WTC11 (cell line): ENCODE measurements around the gene SKAP2. TPM values are rescaled to one million over a fixed set of nuclear protein-coding genes. Genes with fewer than 3 reads are reported as not detected.

Experiments used
- ATAC-seq: fragments of 200-7000 bp; cut with Tn5 transposase; 2 replicates; pipeline ENCODE4 v1.10.0; 2021; ENCODE audit warnings: mild to moderate bottlenecking, moderate library complexity
- CTCF ChIA-PET: fragments of 300-600 bp; sonication (Branson Sonifier 250); formaldehyde crosslinking; loops from one replicate; lab custom pipeline; 2021; ENCODE audit warnings: antibody characterized with exemption; lab: Charles Lee
- POLR2A ChIA-PET: fragments of 350-600 bp; sonication (Branson Sonifier 250); formaldehyde crosslinking; loops from one replicate; lab custom pipeline; 2021; ENCODE audit warnings: antibody characterized with exemption; lab: Charles Lee
- DNase-seq: peaks from one replicate; pipeline ENCODE4 v3.0.0; 2021; ENCODE audit warnings: low spot score
- H3K27ac Mint-ChIP-seq: 2 replicates; pipeline ENCODE4 v1.8.0; 2021; ENCODE audit warnings: mixed read lengths
- H3K27me3 Mint-ChIP-seq: 2 replicates; pipeline ENCODE4 v1.8.0; 2021; ENCODE audit warnings: low read depth, mild to moderate bottlenecking, moderate library complexity, mixed read lengths
- H3K36me3 Mint-ChIP-seq: 2 replicates; pipeline ENCODE4 v1.8.0; 2021; ENCODE audit warnings: mixed read lengths
- H3K4me1 Mint-ChIP-seq: 2 replicates; pipeline ENCODE4 v1.8.0; 2022; ENCODE audit warnings: mixed read lengths
- H3K4me3 Mint-ChIP-seq: 2 replicates; pipeline ENCODE4 v1.8.0; 2021; ENCODE audit warnings: mild to moderate bottlenecking, moderate library complexity, mixed read lengths
- H3K9me3 Mint-ChIP-seq: 2 replicates; pipeline ENCODE4 v1.8.0; 2021; ENCODE audit warnings: mixed read lengths
- AR ChIP-seq: fragments of 250-450 bp; sonication (Bioruptor Pico); IDR thresholded peaks from 2 replicates; pipeline ENCODE4 v1.9.0; 2021; ENCODE audit warnings: mild to moderate bottlenecking
- ATF2 ChIP-seq: sonication (generic); formaldehyde crosslinking; IDR thresholded peaks from 2 replicates; pipeline ENCODE4 v1.8.1; 2022; ENCODE audit warnings: low read depth, missing genetic modification reagents, borderline replicate concordance
- JUN ChIP-seq: sonication (generic); formaldehyde crosslinking; IDR thresholded peaks from 2 replicates; pipeline ENCODE4 v1.8.0; 2023; ENCODE audit warnings: mild to moderate bottlenecking, missing genetic modification reagents
- MXD4 ChIP-seq: fragments of 250-450 bp; sonication (Bioruptor Pico); IDR thresholded peaks from 2 replicates; pipeline ENCODE4 v1.8.0; 2021; ENCODE audit warnings: mild to moderate bottlenecking, moderate library complexity, borderline replicate concordance
- MYBL2 ChIP-seq: sonication (generic); formaldehyde crosslinking; IDR thresholded peaks from 2 replicates; pipeline ENCODE4 v1.8.1; 2023; ENCODE audit warnings: mild to moderate bottlenecking, moderate library complexity, missing genetic modification reagents
- NFATC4 ChIP-seq: fragments of 250-450 bp; sonication (Bioruptor Pico); IDR thresholded peaks from 2 replicates; pipeline ENCODE4 v1.9.0; 2021; ENCODE audit warnings: mild to moderate bottlenecking
- NR1H2 ChIP-seq: sonication (generic); formaldehyde crosslinking; IDR thresholded peaks from 2 replicates; pipeline ENCODE4 v1.9.0; 2021; ENCODE audit warnings: mild to moderate bottlenecking, moderate library complexity, missing genetic modification reagents
- NR2C2 ChIP-seq: sonication (generic); formaldehyde crosslinking; IDR thresholded peaks from 2 replicates; pipeline ENCODE4 v1.8.0; 2022; ENCODE audit warnings: mild to moderate bottlenecking, missing genetic modification reagents
- OVOL2 ChIP-seq: fragments of 250-450 bp; sonication (Bioruptor Pico); IDR thresholded peaks from 2 replicates; pipeline ENCODE4 v1.9.0; 2021; ENCODE audit warnings: mild to moderate bottlenecking, borderline replicate concordance
- PREB ChIP-seq: sonication (generic); formaldehyde crosslinking; IDR thresholded peaks from 2 replicates; pipeline ENCODE4 v1.8.1; 2022; ENCODE audit warnings: mild to moderate bottlenecking, missing genetic modification reagents, moderate library complexity, borderline replicate concordance
- PRRX2 ChIP-seq: fragments of 250-450 bp; sonication (Bioruptor Pico); IDR thresholded peaks from 2 replicates; pipeline ENCODE4 v1.8.0; 2021; ENCODE audit warnings: mild to moderate bottlenecking
- RORB ChIP-seq: fragments of 250-450 bp; sonication (Bioruptor Pico); IDR thresholded peaks from 2 replicates; pipeline ENCODE4 v1.9.0; 2021; ENCODE audit warnings: mild to moderate bottlenecking
- SMAD3 ChIP-seq: sonication (generic); formaldehyde crosslinking; IDR thresholded peaks from 2 replicates; pipeline ENCODE4 v1.8.0; 2022; ENCODE audit warnings: missing genetic modification reagents, mild to moderate bottlenecking, borderline replicate concordance
- TCF7 ChIP-seq: sonication (generic); formaldehyde crosslinking; IDR thresholded peaks from 2 replicates; pipeline ENCODE4 v1.8.0; 2022; ENCODE audit warnings: mild to moderate bottlenecking, low read depth, missing genetic modification reagents, moderate library complexity
- TEAD4 ChIP-seq: sonication (generic); formaldehyde crosslinking; IDR thresholded peaks from 2 replicates; pipeline ENCODE4 v1.8.0; 2022; ENCODE audit warnings: mild to moderate bottlenecking, missing genetic modification reagents
- TP53 ChIP-seq: sonication (generic); formaldehyde crosslinking; IDR thresholded peaks from 2 replicates; pipeline ENCODE4 v1.8.1; 2023; ENCODE audit warnings: mild to moderate bottlenecking, missing genetic modification reagents
- ZNF121 ChIP-seq: sonication (generic); formaldehyde crosslinking; IDR thresholded peaks from 2 replicates; pipeline ENCODE4 v1.8.0; 2023; ENCODE audit warnings: missing genetic modification reagents
- ZNF263 ChIP-seq: sonication (generic); formaldehyde crosslinking; IDR thresholded peaks from 2 replicates; pipeline ENCODE4 v1.8.1; 2022; ENCODE audit warnings: low read depth, mild to moderate bottlenecking, moderate library complexity, missing genetic modification reagents
- ZNF512 ChIP-seq: sonication (generic); formaldehyde crosslinking; IDR thresholded peaks from 2 replicates; pipeline ENCODE4 v1.8.1; 2022; ENCODE audit warnings: missing genetic modification reagents, borderline replicate concordance
- total RNA-seq: library from RNA; stranded (reverse); gene quantifications from 3 replicates; pipeline ENCODE4 v1.2.3, GENCODE V29; 2021
- TF ChIP-seq, protein P1 (sequence below): sonication (generic); formaldehyde crosslinking; IDR thresholded peaks from 2 replicates; pipeline ENCODE4 v1.8.0; 2022; ENCODE audit warnings: mild to moderate bottlenecking, missing genetic modification reagents
- TF ChIP-seq, protein P2 (sequence below): sonication (generic); formaldehyde crosslinking; IDR thresholded peaks from 2 replicates; pipeline ENCODE4 v1.8.0; 2023; ENCODE audit warnings: missing genetic modification reagents, mild to moderate bottlenecking, borderline replicate concordance
- TF ChIP-seq, protein P3 (sequence below): sonication (generic); formaldehyde crosslinking; IDR thresholded peaks from 2 replicates; pipeline ENCODE4 v1.8.0; 2023; ENCODE audit warnings: missing genetic modification reagents

SKAP2 gene
- total RNA-seq, 1 experiment from 2014 or later = 2.5 TPM

- no peak for TF ChIP-seq AR (CRISPR knock-in tag)
- TF ChIP-seq SMAD3 = no peak
- no peak for TF ChIP-seq TCF7 (CRISPR knock-in tag)
- TF ChIP-seq, protein P1, sequence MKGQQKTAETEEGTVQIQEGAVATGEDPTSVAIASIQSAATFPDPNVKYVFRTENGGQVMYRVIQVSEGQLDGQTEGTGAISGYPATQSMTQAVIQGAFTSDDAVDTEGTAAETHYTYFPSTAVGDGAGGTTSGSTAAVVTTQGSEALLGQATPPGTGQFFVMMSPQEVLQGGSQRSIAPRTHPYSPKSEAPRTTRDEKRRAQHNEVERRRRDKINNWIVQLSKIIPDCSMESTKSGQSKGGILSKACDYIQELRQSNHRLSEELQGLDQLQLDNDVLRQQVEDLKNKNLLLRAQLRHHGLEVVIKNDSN (CRISPR knock-in tag) = no peak
- no peak for TF ChIP-seq RORB (CRISPR knock-in tag)
- TF ChIP-seq, protein P2, sequence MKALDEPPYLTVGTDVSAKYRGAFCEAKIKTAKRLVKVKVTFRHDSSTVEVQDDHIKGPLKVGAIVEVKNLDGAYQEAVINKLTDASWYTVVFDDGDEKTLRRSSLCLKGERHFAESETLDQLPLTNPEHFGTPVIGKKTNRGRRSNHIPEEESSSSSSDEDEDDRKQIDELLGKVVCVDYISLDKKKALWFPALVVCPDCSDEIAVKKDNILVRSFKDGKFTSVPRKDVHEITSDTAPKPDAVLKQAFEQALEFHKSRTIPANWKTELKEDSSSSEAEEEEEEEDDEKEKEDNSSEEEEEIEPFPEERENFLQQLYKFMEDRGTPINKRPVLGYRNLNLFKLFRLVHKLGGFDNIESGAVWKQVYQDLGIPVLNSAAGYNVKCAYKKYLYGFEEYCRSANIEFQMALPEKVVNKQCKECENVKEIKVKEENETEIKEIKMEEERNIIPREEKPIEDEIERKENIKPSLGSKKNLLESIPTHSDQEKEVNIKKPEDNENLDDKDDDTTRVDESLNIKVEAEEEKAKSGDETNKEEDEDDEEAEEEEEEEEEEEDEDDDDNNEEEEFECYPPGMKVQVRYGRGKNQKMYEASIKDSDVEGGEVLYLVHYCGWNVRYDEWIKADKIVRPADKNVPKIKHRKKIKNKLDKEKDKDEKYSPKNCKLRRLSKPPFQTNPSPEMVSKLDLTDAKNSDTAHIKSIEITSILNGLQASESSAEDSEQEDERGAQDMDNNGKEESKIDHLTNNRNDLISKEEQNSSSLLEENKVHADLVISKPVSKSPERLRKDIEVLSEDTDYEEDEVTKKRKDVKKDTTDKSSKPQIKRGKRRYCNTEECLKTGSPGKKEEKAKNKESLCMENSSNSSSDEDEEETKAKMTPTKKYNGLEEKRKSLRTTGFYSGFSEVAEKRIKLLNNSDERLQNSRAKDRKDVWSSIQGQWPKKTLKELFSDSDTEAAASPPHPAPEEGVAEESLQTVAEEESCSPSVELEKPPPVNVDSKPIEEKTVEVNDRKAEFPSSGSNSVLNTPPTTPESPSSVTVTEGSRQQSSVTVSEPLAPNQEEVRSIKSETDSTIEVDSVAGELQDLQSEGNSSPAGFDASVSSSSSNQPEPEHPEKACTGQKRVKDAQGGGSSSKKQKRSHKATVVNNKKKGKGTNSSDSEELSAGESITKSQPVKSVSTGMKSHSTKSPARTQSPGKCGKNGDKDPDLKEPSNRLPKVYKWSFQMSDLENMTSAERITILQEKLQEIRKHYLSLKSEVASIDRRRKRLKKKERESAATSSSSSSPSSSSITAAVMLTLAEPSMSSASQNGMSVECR (CRISPR knock-in tag) = no peak
- TF ChIP-seq TP53 (CRISPR knock-in tag) = no peak
- no peak for TF ChIP-seq OVOL2 (CRISPR knock-in tag)
- TF ChIP-seq, all 79 proteins: peak for 0
Measured at GRCh38 chr7:26718063-26718462, 146.3 kb downstream of the SKAP2 start (continued).

GRCh38 chr7:26714438-26714837 lies 150.0 kb downstream of the SKAP2 start:
- Mint-ChIP-seq H3K4me1 (no peaks in the 10 kb centered on the region), H3K4me3 (no peak overlapping the region), H3K27ac (no peak overlapping the region), H3K27me3 (no peaks in the 10 kb centered on the region), H3K9me3 (no peaks in the 10 kb centered on the region), H3K36me3 (no peaks in the 10 kb centered on the region)
- POLR2A ChIA-PET = no interaction called here
- DNase-seq (no peak), ATAC-seq (no peak)
- TF ChIP-seq NR2C2 (CRISPR knock-in tag) (no peak), PRRX2 (CRISPR knock-in tag) (no peak), TEAD4 (no peak), NFATC4 (CRISPR knock-in tag) (no peak), ATF2 (no peak), MYBL2 (CRISPR knock-in tag) (no peak), ZNF512 (no peak), NR1H2 (CRISPR knock-in tag) (no peak), MXD4 (CRISPR knock-in tag) (no peak), ZNF263 (CRISPR knock-in tag) (no peak), JUN (CRISPR knock-in tag) (no peak), PREB (CRISPR knock-in tag) (no peak), ZNF121 (no peak)
- TF ChIP-seq, protein P3, sequence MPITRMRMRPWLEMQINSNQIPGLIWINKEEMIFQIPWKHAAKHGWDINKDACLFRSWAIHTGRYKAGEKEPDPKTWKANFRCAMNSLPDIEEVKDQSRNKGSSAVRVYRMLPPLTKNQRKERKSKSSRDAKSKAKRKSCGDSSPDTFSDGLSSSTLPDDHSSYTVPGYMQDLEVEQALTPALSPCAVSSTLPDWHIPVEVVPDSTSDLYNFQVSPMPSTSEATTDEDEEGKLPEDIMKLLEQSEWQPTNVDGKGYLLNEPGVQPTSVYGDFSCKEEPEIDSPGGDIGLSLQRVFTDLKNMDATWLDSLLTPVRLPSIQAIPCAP (CRISPR knock-in tag) = no peak
- TF ChIP-seq, protein P1 (CRISPR knock-in tag) = no peak
- CTCF ChIA-PET = interaction anchor here (1.4 kb wide), 1 partner anchor 33 kb away, joined by 5 read pairs; no protein-coding TSS in a partner anchor
